Measurements from ENCODE around the gene LAIR1. TPM values are rescaled to one million over a fixed set of nuclear protein-coding genes. Genes with fewer than 3 reads are reported as not detected.

Gene LAIR1
- total RNA-seq, 2 donors from 2014 or later: 4.2 to 7.8 TPM

DNA sequence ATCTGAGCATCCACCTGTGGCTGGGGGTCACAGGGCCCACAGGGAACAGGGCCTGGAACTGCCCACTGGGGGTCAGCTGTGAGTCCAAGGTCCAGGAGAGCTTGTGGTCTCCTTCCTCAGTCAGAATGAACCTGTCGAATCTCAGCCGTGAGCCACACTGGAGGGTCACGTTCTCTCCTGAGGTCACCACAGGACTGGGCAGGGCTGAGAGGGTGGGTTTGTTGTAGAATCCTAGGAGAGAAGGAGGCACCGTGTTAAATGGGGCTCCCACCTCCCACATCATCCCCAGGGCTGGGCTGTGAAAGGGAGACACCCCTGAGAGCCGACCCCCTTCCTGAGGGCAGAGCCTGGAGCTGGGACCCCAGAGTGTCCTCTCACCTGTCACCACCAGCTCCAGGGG, 53.2 kb downstream of the LAIR1 start:
- H3K4me1 ChIP-seq: no peaks in the 10 kb centered on the region
- H3K36me3 ChIP-seq: no peaks in the 10 kb centered on the region
- H3K4me3 ChIP-seq: no peak overlapping the region
- H3K27ac ChIP-seq: no peak overlapping the region
- no peaks in the 10 kb centered on the region for H3K27me3 ChIP-seq
- no peak for DNase-seq (ENCODE audit: low spot score)
- no peaks in the 10 kb centered on the region for H3K9me3 ChIP-seq
- TF ChIP-seq, protein P1, sequence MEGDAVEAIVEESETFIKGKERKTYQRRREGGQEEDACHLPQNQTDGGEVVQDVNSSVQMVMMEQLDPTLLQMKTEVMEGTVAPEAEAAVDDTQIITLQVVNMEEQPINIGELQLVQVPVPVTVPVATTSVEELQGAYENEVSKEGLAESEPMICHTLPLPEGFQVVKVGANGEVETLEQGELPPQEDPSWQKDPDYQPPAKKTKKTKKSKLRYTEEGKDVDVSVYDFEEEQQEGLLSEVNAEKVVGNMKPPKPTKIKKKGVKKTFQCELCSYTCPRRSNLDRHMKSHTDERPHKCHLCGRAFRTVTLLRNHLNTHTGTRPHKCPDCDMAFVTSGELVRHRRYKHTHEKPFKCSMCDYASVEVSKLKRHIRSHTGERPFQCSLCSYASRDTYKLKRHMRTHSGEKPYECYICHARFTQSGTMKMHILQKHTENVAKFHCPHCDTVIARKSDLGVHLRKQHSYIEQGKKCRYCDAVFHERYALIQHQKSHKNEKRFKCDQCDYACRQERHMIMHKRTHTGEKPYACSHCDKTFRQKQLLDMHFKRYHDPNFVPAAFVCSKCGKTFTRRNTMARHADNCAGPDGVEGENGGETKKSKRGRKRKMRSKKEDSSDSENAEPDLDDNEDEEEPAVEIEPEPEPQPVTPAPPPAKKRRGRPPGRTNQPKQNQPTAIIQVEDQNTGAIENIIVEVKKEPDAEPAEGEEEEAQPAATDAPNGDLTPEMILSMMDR (IDR thresholded peaks at IDR 0.05): no peak

- no peak for DNase-seq (ENCODE audit: low spot score)
- Histone ChIP-seq H3K36me3 (no peaks in the 10 kb centered on the region), H3K4me3 (no peak overlapping the region), H3K27me3 (no peaks in the 10 kb centered on the region), H3K4me1 (no peaks in the 10 kb centered on the region), H3K9me3 (no peaks in the 10 kb centered on the region), H3K27ac (no peak overlapping the region)
- TF ChIP-seq, protein P1 (IDR thresholded peaks at IDR 0.05): no peak
Measured at GRCh38 chr19:54310543-54310942, 54.2 kb downstream of the LAIR1 start.

- TF ChIP-seq, protein P1 (IDR thresholded peaks at IDR 0.05): no peak
- H3K27me3 ChIP-seq: no peaks in the 10 kb centered on the region
- H3K4me3 ChIP-seq: no peak overlapping the region
- no peaks in the 10 kb centered on the region for H3K9me3 ChIP-seq
- no peaks in the 10 kb centered on the region for H3K4me1 ChIP-seq
- DNase-seq (ENCODE audit: low spot score): no peak
- no peak overlapping the region for H3K27ac ChIP-seq
- H3K36me3 ChIP-seq: no peaks in the 10 kb centered on the region
Measured at GRCh38 chr19:54309811-54310210, 54.9 kb downstream of the LAIR1 start.

DNA sequence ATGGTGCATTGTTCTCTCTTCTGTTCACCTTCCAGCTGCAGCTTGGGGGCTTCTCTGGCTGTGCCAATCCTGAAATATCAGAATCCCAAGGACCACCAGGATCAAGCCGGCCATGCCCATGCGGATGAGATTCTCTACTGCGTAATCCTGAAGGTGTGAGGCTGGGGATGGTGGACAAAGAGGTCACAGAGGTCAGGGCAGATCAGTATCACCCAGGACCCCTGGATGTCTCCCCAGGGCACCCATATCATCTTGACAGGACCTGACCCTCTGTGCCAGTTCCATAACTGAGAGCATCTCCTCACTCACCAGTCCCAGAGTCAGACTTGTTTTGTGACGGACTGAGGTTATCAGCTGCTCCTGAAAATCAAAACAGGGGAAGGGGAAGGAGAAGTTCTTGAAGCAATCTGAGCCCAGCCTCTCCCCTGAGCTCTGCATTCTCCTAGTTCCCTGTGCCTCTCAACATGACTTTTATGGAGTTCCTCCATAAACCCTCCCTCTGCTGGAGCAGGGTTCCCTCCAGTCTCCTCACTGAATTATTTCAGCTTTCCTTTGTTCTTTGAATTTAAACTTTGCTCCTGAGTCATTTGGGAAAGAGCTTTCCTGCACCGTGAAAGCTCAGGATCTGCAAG, 57.2 kb downstream of the LAIR1 start:
- Histone ChIP-seq H3K9me3 (no peaks in the 10 kb centered on the region), H3K36me3 (no peaks in the 10 kb centered on the region), H3K4me3 (no peak overlapping the region), H3K27me3 (no peaks in the 10 kb centered on the region), H3K27ac (no peak overlapping the region), H3K4me1 (no peaks in the 10 kb centered on the region)
- no peak for DNase-seq (ENCODE audit: low spot score)
- TF ChIP-seq, protein P1 (IDR thresholded peaks at IDR 0.05): no peak

GRCh38 chr19:54305141-54305540, 59.6 kb downstream of the LAIR1 start:
- TF ChIP-seq, protein P1 (IDR thresholded peaks at IDR 0.05): no peak
- Histone ChIP-seq H3K36me3 (no peaks in the 10 kb centered on the region), H3K9me3 (no peaks in the 10 kb centered on the region), H3K4me1 (no peaks in the 10 kb centered on the region), H3K27me3 (no peaks in the 10 kb centered on the region), H3K4me3 (no peak overlapping the region), H3K27ac (no peak overlapping the region)
- DNase-seq (ENCODE audit: low spot score): no peak

GRCh38 chr19:54302257-54302656, 62.5 kb downstream of the LAIR1 start:
- TF ChIP-seq, protein P1 (IDR thresholded peaks at IDR 0.05): no peak
- H3K4me3 ChIP-seq: no peak overlapping the region
- no peaks in the 10 kb centered on the region for H3K36me3 ChIP-seq
- H3K9me3 ChIP-seq: no peaks in the 10 kb centered on the region
- DNase-seq (ENCODE audit: low spot score): peak; percentile 55
- H3K27me3 ChIP-seq: no peaks in the 10 kb centered on the region
- H3K27ac ChIP-seq: no peak overlapping the region
- H3K4me1 ChIP-seq: no peaks in the 10 kb centered on the region

All from right atrium auricular region (tissue), 2 donors.